SH-SY5Y (cell line): ENCODE measurements around the gene SSTR4.

Experiments
- GATA2 ChIP-seq: IDR thresholded peaks from 2 replicates; pipeline ENCODE4 v1.6.1; 2011; ENCODE audit warnings: mild to moderate bottlenecking, low read depth, low read length
- GATA3 ChIP-seq: IDR thresholded peaks from 2 replicates; pipeline ENCODE4 v1.6.1; 2011; ENCODE audit warnings: low read depth, mild to moderate bottlenecking, low read length, moderate library complexity

The SSTR4 gene

GRCh38 chr20:23028392-23028791 lies 6.7 kb upstream of the SSTR4 start:
- no peak for TF ChIP-seq GATA2
- no peak for TF ChIP-seq GATA3

- TF ChIP-seq GATA3 = no peak
- no peak for TF ChIP-seq GATA2
Measured at GRCh38 chr20:23029324-23029723, 5.8 kb upstream of the SSTR4 start.

DNA sequence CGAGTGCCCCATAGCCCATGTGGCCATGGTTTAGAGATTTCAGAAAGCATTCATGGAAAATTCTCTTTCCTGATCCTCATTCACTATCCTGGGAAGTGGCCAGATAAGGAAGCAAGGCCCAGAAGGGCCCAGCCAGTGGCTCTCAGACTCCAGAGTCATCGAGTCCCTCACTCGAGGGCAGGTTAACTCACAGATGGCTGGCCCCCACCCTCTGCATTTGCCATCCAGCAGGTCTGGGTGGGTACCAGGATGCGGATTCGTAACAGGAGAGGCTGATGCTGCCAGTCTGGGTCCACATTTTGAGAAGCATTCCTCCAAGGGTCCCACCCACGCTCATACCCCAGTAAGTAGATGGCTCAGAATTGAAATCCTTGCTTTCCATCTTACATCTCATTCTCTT lies 3.8 kb upstream of the SSTR4 start:
- no peak for TF ChIP-seq GATA3
- no peak for TF ChIP-seq GATA2

DNA sequence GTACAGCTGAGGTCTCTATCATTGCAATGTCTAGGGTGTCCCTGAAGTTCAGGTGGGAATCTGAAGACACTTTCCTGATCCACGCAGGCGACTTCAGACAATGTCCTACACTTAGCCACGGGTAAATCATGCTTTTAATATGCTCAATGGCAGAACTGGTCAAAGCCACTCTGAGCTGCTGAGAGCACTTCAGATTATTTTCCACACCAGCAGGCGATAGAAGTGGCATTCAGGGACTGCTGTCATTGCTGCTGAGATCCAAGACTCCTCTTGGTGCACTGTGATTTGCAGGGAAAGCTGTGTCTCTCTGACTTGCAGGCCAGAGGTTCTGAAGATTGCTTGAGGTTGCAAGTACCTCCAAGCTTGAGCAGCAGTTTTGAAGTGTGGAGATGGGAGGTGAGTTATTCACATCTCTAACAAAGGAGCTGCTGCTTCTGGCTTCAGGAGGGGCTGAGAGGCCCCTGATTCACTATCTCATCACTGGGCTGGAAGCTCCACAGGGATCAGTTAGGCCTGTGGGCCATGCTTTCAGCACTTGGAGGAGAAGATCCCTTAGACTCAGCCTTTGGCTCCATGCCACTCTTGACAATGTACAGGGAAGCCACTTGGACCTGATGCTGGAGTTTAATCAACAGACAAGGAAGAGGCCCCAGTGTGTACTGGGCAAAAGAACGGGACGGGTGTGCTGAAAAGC lies 2.9 kb upstream of the SSTR4 start:
- TF ChIP-seq GATA3 = no peak
- TF ChIP-seq GATA2 = no peak

DNA sequence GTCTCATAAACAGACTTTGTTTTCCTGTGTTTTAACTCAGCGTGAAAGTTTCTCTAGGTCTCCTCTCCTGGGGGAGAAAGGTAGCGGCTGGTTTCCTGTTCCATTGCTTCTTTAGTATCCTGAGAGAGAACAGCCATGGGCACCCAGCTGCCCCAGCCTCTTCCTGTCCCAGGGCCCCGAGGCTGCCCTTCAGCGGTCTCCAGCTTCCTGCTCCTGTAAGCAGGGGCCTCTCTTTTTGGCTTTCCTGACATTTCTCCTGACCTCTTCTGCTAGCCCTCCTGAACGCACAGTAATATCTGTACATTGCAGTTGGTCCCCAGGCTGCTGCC lies 2.4 kb upstream of the SSTR4 start:
- TF ChIP-seq GATA3 = no peak
- TF ChIP-seq GATA2 = no peak

DNA sequence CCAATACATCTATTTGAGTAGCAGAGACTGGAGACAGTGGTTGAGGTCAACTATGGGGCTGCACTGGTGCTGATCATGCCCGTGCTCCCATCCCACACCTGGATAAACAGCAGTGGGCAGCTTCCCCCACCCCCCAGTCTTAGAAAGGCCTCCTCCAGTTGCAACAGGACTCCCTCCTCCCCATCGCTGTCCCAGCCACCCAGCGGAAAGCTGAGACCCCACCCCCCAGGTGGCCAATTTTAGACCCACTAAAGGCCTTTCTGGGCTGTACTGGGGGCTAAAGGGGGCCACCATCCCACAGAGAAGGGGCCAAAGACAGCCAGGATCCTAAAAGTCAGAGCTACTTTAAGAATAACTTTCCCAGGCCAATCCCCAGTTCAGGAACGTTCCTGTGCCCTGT lies 1.2 kb upstream of the SSTR4 start:
- no peak for TF ChIP-seq GATA2

GRCh38 chr20:23035731-23036130 lies 619 bp downstream of the SSTR4 start:
- TF ChIP-seq GATA2 (no peak), GATA3 (no peak)

GRCh38 chr20:23036371-23036770 lies 1.3 kb downstream of the SSTR4 start:
- TF ChIP-seq GATA3 (no peak), GATA2 (no peak)

GRCh38 chr20:23037017-23037481 lies 1.9 kb downstream of the SSTR4 start:
- TF ChIP-seq GATA3 (no peak), GATA2 (no peak)

DNA sequence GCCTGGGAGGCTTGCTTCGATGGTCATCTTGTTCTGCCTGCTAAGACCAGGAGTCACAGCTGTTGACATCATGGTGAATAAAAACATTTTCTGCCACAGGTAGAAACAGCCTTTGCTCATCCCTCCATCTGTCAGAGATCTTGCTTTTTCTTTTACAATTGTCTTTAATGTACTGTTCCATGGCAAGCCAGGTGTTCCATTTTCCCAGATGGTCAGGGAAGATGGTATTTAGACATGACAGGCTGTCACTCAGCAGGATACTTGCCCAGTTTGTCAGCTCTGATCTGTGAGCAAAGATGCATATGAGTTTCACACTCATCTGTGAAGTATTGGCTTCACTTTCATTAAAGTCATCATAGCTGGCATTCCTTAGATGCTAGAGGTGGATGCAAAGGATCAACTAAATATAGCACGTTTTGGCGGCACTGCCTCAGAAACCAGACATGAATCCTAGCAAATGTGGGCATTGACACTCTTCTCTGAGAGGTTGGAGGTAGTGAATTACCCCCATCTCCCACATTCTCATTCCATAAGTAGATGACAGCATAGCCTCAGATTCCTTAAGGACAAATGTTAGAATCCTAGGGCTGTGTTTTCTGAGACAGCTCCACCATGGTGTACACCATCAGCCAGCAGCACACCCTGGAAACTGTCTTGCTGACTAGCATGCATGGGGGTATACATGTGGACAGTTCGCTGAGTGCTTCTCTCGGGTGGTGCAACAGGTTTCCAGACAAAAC lies 4.2 kb downstream of the SSTR4 start:
- TF ChIP-seq GATA3 (no peak), GATA2 (no peak)

DNA sequence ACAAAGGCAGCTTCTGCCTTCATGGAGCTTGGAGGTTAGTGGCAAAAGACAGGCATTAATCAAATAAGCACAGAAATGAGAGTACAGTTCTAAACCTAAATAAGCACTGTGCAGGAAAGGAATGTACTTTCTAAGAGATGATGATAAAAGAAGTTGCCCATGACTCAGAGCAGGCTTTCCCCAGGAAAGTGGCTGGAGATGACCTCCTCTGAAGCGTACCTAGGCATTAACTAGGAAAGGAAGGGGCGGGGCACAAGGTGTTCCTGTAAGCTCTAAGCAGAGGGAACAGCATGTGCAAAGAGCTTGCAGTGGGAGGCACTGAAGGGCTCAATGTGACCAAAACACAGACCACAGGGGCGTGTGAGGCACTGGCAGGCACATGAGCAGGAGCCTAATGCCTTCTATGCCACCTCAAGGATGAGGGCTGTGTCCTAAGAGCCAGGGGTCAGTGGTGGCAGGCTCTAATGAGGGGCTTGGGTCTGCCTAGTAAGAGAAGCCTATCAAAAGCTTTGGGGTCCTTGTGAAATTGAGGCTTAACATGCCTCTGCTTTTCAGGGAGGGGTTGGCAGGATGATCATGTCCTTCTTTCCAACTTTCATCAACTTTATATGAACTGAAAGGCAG lies 4.9 kb downstream of the SSTR4 start:
- TF ChIP-seq GATA3 = no peak
- no peak for TF ChIP-seq GATA2

DNA sequence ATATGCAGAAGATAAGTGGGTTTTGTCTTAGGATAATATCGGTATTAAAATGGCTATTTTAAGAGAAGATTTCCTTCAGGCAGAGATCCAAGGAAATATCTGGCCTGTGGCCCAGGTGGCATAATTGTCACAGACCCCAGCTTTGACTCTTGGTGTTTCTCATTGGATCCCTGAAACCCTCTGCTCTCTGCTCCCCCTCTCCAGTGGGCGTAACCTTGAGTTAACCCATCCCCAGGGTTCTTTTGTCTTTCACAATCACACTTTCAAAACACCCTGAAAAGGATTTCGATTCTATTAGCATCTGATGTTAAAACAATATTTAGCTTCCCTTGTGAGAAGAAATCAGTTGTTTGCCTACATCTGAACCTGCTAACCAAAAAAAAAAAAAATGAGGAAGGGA lies 7.2 kb downstream of the SSTR4 start:
- no peak for TF ChIP-seq GATA2
- TF ChIP-seq GATA3 = no peak

GRCh38 chr20:23043376-23043775 lies 8.3 kb downstream of the SSTR4 start:
- TF ChIP-seq GATA2 (no peak), GATA3 (no peak)

GRCh38 chr20:23046431-23046830 lies 11.3 kb downstream of the SSTR4 start:
- TF ChIP-seq GATA2 = no peak

- TF ChIP-seq GATA3 (no peak), GATA2 (no peak)
Measured at GRCh38 chr20:23047001-23047737, 12.1 kb downstream of the SSTR4 start.
